ENCODE measurements around the gene HLA-DMA. TPM values are rescaled to one million over a fixed set of nuclear protein-coding genes. Genes with fewer than 3 reads are reported as not detected.

Gene HLA-DMA
- total RNA-seq, 2 donors from 2014 or later = 15.8 to 26.7 TPM

DNA sequence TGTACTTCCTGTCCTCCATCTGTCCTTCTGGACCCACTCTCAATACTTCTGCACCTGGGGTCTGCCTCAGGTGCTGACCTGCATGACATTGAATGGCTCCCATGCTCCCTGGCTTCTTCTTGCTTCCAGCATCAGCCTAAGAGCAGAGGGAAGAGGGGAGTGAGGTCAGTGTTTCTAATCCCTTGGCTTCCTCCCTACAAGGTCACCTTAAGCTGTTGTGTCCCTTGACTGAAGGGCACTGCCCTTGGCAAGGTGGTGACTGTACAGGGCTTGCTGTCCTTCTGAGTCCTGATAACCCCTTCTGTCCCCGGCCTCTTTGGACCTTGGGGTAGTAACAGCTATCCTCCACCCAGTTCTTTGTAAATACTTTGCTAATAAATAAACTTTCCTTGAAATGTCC, 21.7 kb downstream of the HLA-DMA start:
- H3K4me3 ChIP-seq = no peak overlapping the region
- H3K36me3 ChIP-seq (replicated peaks in 1 of 2; ENCODE audit: insufficient read depth in 1 of 2, low read depth in 2 of 2) = no peaks in the 10 kb centered on the region
- no peak overlapping the region for H3K27ac ChIP-seq
- TF ChIP-seq, protein P1, sequence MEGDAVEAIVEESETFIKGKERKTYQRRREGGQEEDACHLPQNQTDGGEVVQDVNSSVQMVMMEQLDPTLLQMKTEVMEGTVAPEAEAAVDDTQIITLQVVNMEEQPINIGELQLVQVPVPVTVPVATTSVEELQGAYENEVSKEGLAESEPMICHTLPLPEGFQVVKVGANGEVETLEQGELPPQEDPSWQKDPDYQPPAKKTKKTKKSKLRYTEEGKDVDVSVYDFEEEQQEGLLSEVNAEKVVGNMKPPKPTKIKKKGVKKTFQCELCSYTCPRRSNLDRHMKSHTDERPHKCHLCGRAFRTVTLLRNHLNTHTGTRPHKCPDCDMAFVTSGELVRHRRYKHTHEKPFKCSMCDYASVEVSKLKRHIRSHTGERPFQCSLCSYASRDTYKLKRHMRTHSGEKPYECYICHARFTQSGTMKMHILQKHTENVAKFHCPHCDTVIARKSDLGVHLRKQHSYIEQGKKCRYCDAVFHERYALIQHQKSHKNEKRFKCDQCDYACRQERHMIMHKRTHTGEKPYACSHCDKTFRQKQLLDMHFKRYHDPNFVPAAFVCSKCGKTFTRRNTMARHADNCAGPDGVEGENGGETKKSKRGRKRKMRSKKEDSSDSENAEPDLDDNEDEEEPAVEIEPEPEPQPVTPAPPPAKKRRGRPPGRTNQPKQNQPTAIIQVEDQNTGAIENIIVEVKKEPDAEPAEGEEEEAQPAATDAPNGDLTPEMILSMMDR (IDR thresholded peaks at IDR 0.05) = no peak
- TF ChIP-seq POLR2A (IDR thresholded peaks at IDR 0.05) = no peak
- H3K27me3 ChIP-seq = no peaks in the 10 kb centered on the region
- no peaks in the 10 kb centered on the region for H3K4me1 ChIP-seq
- intact Hi-C loops (cut with DNase I) = no loop called here
- DNase-seq (no peak), ATAC-seq (no peak)
- 0 to 18% methylated on average over 1 of the region's 1 CpG for WGBS, 2 donors
- peaks cover 0 to 3% (median 0%) of the 10 kb centered on the region in 3 donors for H3K9me3 ChIP-seq

DNA sequence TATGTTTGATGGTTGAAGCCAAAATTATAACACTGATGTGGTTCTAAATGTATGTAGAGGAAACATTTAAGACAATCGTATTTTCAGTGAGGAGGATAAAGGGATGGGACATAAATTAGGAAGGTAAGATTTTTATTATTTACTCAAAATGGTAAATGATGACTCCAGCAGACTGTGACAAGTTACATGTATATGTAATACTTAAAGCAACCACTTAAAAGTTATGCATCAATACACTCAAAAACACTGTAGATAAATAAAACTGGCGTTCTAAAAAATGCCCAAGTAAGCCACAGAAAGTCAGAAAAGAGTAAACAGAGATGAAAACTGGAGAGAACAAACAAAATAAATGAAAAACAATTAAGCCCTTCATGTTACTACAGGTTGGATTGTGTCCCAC, 30.8 kb downstream of the HLA-DMA start:
- H3K36me3 ChIP-seq (replicated peaks in 1 of 2; ENCODE audit: insufficient read depth in 1 of 2, low read depth in 2 of 2) = no peaks in the 10 kb centered on the region
- H3K27me3 ChIP-seq = no peaks in the 10 kb centered on the region
- DNase-seq = no peak
- no peak overlapping the region for H3K27ac ChIP-seq
- ATAC-seq = no peak
- peaks cover 11% of the 10 kb centered on the region for H3K4me1 ChIP-seq
- TF ChIP-seq POLR2A (IDR thresholded peaks at IDR 0.05) = no peak
- 83 to 94% methylated on average over 2 of the region's 2 CpGs for WGBS, 2 donors
- H3K9me3 ChIP-seq = no peaks in the 10 kb centered on the region
- intact Hi-C loops (cut with DNase I) = no loop called here
- H3K4me3 ChIP-seq = no peak overlapping the region

DNA sequence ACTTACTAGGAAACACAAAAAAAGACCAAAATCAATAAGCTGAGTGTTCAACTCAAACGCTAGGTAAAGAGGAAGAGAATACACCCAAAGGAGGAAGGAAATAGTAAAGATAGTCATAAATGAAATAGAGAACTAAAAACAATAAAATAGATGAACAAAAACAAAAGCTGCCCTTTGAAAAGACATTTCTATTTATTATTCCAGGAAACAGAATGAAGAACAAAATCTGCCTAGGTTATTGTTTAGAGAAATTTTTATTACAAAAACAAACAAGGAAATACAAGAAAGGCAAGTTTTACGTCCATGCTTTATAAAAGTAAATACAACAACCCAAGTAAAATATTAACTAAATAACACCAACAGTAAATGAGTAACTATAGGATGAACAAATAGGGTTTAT, 32.2 kb downstream of the HLA-DMA start:
- intact Hi-C loops (cut with DNase I) = no loop called here

DNA sequence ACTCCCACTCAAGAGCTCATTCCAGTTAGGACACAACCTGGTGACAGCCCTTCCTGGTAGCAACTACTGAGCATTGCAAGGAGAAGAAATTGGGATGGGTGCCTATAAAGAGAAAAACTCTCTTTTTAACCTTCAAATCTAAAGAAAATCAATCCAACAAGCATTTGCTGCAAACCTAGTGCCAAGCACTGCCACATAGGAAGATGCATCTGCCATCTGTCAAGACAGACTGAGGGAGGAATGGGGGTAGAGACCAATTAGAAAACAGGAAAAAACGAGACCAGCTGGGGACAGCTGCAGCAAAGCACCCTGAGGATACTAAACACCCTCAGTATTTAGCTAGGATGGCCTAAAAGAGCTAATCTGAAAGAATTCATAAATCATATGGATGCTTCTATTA, 39.9 kb downstream of the HLA-DMA start:
- TF ChIP-seq, protein P1 (IDR thresholded peaks at IDR 0.05) = no peak
- no peak for TF ChIP-seq POLR2A (IDR thresholded peaks at IDR 0.05)
- 42 to 63% methylated on average over 1 of the region's 1 CpG for WGBS, 2 donors
- Histone ChIP-seq H3K9me3 (no peaks in the 10 kb centered on the region), H3K4me1 (peaks cover 11% of the 10 kb centered on the region), H3K27me3 (no peaks in the 10 kb centered on the region), H3K36me3 (replicated peaks in 1 of 2; ENCODE audit: insufficient read depth in 1 of 2, low read depth in 2 of 2) (no peaks in the 10 kb centered on the region), H3K4me3 (no peak overlapping the region), H3K27ac (no peak overlapping the region)
- intact Hi-C loops (cut with DNase I) = no loop called here
- ATAC-seq = no peak
- no peak for DNase-seq

More for the DNA sequence above, 32.2 kb downstream of the HLA-DMA start:
- H3K4me3 ChIP-seq = no peak overlapping the region
- H3K27me3 ChIP-seq = no peaks in the 10 kb centered on the region
- WGBS, 2 donors = 1 to 7% methylated on average over 2 of the region's 2 CpGs
- H3K9me3 ChIP-seq = no peaks in the 10 kb centered on the region
- TF ChIP-seq, protein P1 (IDR thresholded peaks at IDR 0.05) = no peak
- no peak for TF ChIP-seq POLR2A (IDR thresholded peaks at IDR 0.05)
- H3K27ac ChIP-seq = peak overlapping the region in 1 of 4 donors; percentile 34
- DNase-seq (no peak), ATAC-seq (no peak)
- no peaks in the 10 kb centered on the region for H3K36me3 ChIP-seq (replicated peaks in 1 of 2; ENCODE audit: insufficient read depth in 1 of 2, low read depth in 2 of 2)
- H3K4me1 ChIP-seq = peaks cover 11% of the 10 kb centered on the region

DNA sequence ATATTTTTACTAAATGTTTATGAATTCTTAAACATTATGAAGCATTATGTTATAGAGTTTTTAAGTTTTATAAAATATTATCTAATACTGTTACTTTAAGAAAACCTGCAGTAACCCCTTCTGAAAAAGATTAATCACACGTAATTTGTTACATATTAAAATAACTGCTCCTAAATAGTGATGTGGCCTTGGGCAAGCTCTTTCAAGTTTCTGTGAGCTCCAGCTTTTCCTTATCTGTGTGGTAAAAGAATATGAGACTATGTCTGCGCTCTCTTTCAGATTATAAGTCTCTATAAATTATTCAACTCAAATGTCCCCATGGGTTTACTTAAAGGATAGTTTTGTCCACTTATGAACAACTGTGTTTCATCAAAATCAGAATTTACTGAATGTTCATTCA, 44.0 kb downstream of the HLA-DMA start:
- Histone ChIP-seq H3K36me3 (replicated peaks in 1 of 2; ENCODE audit: insufficient read depth in 1 of 2, low read depth in 2 of 2) (no peaks in the 10 kb centered on the region), H3K27me3 (no peaks in the 10 kb centered on the region), H3K27ac (peak overlapping the region in 2 of 4 donors; percentile 24 to 66), H3K4me1 (peaks cover 33% of the 10 kb centered on the region), H3K4me3 (no peak overlapping the region), H3K9me3 (no peaks in the 10 kb centered on the region)
- intact Hi-C loops (cut with DNase I) = no loop called here
- DNase-seq (peak in 1 of 4 donors; percentile 34), ATAC-seq (peak; percentile 60)
- TF ChIP-seq, protein P1 (IDR thresholded peaks at IDR 0.05) = no peak
- no peak for TF ChIP-seq POLR2A (IDR thresholded peaks at IDR 0.05)
- 15 to 23% methylated on average over 2 of the region's 2 CpGs for WGBS, 2 donors

Measured in body of pancreas (tissue), 4 donors.